ENCODE data around the gene LAMA4.

DNA sequence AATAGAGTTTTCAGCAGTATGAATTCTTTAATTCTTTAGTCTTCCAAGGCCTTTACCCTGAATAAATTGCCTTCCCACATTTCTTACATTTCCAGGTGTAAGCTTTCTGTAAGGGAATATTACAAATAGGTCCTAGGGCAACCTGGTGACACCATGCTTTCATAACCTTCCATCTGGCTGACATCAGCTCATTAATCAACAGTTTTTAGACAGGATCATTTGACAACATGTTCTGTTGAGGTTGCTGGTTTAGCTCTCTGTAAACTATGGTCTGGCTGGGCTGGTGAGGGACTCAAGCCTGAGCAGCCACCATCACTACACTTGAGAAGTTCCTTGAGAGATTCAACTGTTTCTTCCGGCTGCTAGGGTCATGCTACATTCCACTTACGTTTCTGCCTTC, 147.8 kb downstream of the LAMA4 start:
- TF ChIP-seq CTCF (IDR thresholded peaks at IDR 0.05) (no peak), EP300 (IDR thresholded peaks at IDR 0.05) (no peak)
